GM18909 (cell line): ENCODE measurements around the gene GFAP.

Experiments used
- ATAC-seq: cut with Tn5 transposase; IDR thresholded peaks from one replicate; pipeline ENCODE4 v1.9.1; 2021; ENCODE audit warnings: mild to moderate bottlenecking; ENCODE audit not compliant: unreplicated experiment, poor library complexity

The GFAP gene

GRCh38 chr17:44903012-44903685 is 12.2 kb downstream of the GFAP start:
- ATAC-seq, result no peak

- no peak for ATAC-seq
These were observed 13.1 kb downstream of the GFAP start for GRCh38 chr17:44902135-44902760.

GRCh38 chr17:44901411-44901921 is 13.8 kb downstream of the GFAP start:
- ATAC-seq, result no peak

GRCh38 chr17:44900894-44901293 is 14.4 kb downstream of the GFAP start:
- ATAC-seq, result no peak

- peak; percentile 70 for ATAC-seq
These were observed 16.1 kb downstream of the GFAP start, which contains the start of gene EFTUD2 for GRCh38 chr17:44899074-44899782. EFTUD2 (minus strand) TSS chr17:44899445; CDS start chr17:44894521, 4,924 bp downstream.

- ATAC-seq, result no peak
These were observed 16.6 kb downstream of the GFAP start for GRCh38 chr17:44898768-44899073.

GRCh38 chr17:44894642-44895041 is 20.7 kb downstream of the GFAP start:
- ATAC-seq, result no peak

GRCh38 chr17:44892250-44892649 is 23.1 kb downstream of the GFAP start:
- ATAC-seq, result no peak

- ATAC-seq, result no peak
These were observed 26.3 kb downstream of the GFAP start for GRCh38 chr17:44889003-44889402.

- no peak for ATAC-seq
These were observed 27.0 kb downstream of the GFAP start for GRCh38 chr17:44887971-44888954.

- no peak for ATAC-seq
These were observed 28.3 kb downstream of the GFAP start for GRCh38 chr17:44887016-44887415.

GRCh38 chr17:44884941-44885340 is 30.4 kb downstream of the GFAP start:
- no peak for ATAC-seq

GRCh38 chr17:44881145-44881544 is 34.2 kb downstream of the GFAP start:
- ATAC-seq, result no peak

- no peak for ATAC-seq
These were observed 35.2 kb downstream of the GFAP start for GRCh38 chr17:44880062-44880461.

GRCh38 chr17:44879376-44879775 is 35.9 kb downstream of the GFAP start:
- no peak for ATAC-seq

GRCh38 chr17:44878627-44879221 is 36.6 kb downstream of the GFAP start:
- ATAC-seq, result no peak

GRCh38 chr17:44877121-44877520 is 38.2 kb downstream of the GFAP start:
- ATAC-seq, result no peak

- ATAC-seq, result no peak
These were observed 39.5 kb downstream of the GFAP start for GRCh38 chr17:44875761-44876160.

GRCh38 chr17:44872131-44872768 is 43.0 kb downstream of the GFAP start:
- no peak for ATAC-seq
